Loucy (cell line): ENCODE results near the gene AARSD1.

ENCODE experiments used
- H2AFZ ChIP-seq: fragments of 200-600 bp; sonication (generic); 2 replicates; pipeline ENCODE4 v1.6.0; 2016; ENCODE audit warnings: antibody characterized with exemption, mild to moderate bottlenecking, low read length, moderate library complexity
- H3F3A ChIP-seq: fragments of 200-600 bp; 2 replicates; pipeline ENCODE4 v1.6.0; 2016; ENCODE audit warnings: antibody characterized with exemption, low read depth, mild to moderate bottlenecking
- H3K27me3 ChIP-seq: fragments of 200-600 bp; sonication (generic); 2 replicates; pipeline ENCODE4 v1.6.1; 2014; ENCODE audit warnings: low read length, mild to moderate bottlenecking; ENCODE audit not compliant: insufficient read depth, poor library complexity, severe bottlenecking
- H3K36me3 ChIP-seq: fragments of 200-600 bp; sonication (generic); 2 replicates; pipeline ENCODE4 v1.6.1; 2016; ENCODE audit warnings: low read length; ENCODE audit not compliant: insufficient read depth
- H3K4me1 ChIP-seq: fragments of 200-600 bp; sonication (generic); 2 replicates; pipeline ENCODE4 v1.5.1; 2014; ENCODE audit warnings: low read length, mild to moderate bottlenecking; ENCODE audit not compliant: insufficient read depth, poor library complexity, severe bottlenecking
- H3K4me2 ChIP-seq: fragments of 200-600 bp; sonication (generic); 2 replicates; pipeline ENCODE4 v1.6.0; 2014; ENCODE audit warnings: antibody characterized with exemption, low read length, low read depth, mild to moderate bottlenecking; ENCODE audit not compliant: poor library complexity, severe bottlenecking
- H3K4me3 ChIP-seq: fragments of 200-600 bp; sonication (generic); 2 replicates; pipeline ENCODE4 v1.5.1; 2014; ENCODE audit warnings: low read length, mild to moderate bottlenecking, mixed read lengths; ENCODE audit not compliant: poor library complexity, severe bottlenecking
- H3K79me2 ChIP-seq: fragments of 200-600 bp; sonication (generic); 2 replicates; pipeline ENCODE4 v1.6.1; 2014; ENCODE audit warnings: low read length; ENCODE audit not compliant: insufficient read depth
- H3K9ac ChIP-seq: fragments of 200-600 bp; sonication (generic); 2 replicates; pipeline ENCODE4 v1.6.0; 2014; ENCODE audit warnings: mild to moderate bottlenecking, low read depth, low read length, moderate library complexity; ENCODE audit not compliant: poor library complexity, severe bottlenecking
- H3K9me2 ChIP-seq: fragments of 200-600 bp; sonication (generic); replicated peaks from 2 replicates; pipeline ENCODE4 v1.6.1; 2016; ENCODE audit warnings: low read depth, low read length, mixed read lengths
- H3K9me3 ChIP-seq: fragments of 200-600 bp; sonication (generic); 2 replicates; pipeline ENCODE4 v1.6.1; 2014; ENCODE audit warnings: mild to moderate bottlenecking, antibody characterized with exemption, low read length, low read depth; ENCODE audit not compliant: insufficient read depth
- H4K20me1 ChIP-seq: fragments of 200-600 bp; sonication (generic); 2 replicates; pipeline ENCODE4 v1.6.0; 2014; ENCODE audit warnings: antibody characterized with exemption, low read length, mild to moderate bottlenecking; ENCODE audit not compliant: insufficient read depth, poor library complexity, severe bottlenecking
- CTCF ChIP-seq: fragments of 200-600 bp; sonication (generic); conservative IDR thresholded peaks from 2 replicates; pipeline ENCODE4 v1.5.1; 2014; ENCODE audit warnings: mild to moderate bottlenecking, antibody characterized with exemption, low read length
- EZH2phosphoT487 ChIP-seq: fragments of 200-600 bp; IDR thresholded peaks from 2 replicates; pipeline ENCODE4 v1.6.1; 2018; ENCODE audit warnings: antibody characterized with exemption, mild to moderate bottlenecking, moderate library complexity, borderline replicate concordance

AARSD1 gene

GRCh38 chr17:42989141-42989540 lies 24.9 kb upstream of the AARSD1 start:
- Histone ChIP-seq H3K9me2 (no peaks in the 10 kb centered on the region), H3K4me1 (peaks cover 15% of the 10 kb centered on the region), H3K4me2 (no peak overlapping the region), H3K9me3 (no peaks in the 10 kb centered on the region), H3K4me3 (no peak overlapping the region), H4K20me1 (peaks cover 4% of the 10 kb centered on the region), H2AFZ (no peak overlapping the region), H3K9ac (no peak overlapping the region), H3F3A (no peaks in the 10 kb centered on the region), H3K27me3 (no peaks in the 10 kb centered on the region), H3K36me3 (peaks cover 62% of the 10 kb centered on the region; the same call in 1 of the 2 replicates), H3K79me2 (peaks cover 22% of the 10 kb centered on the region)
- TF ChIP-seq EZH2phosphoT487 (no peak), CTCF (no peak)

GRCh38 chr17:42985225-42985624 lies 21.0 kb upstream of the AARSD1 start:
- H3K9me2 ChIP-seq, result no peaks in the 10 kb centered on the region
- H3K9me3 ChIP-seq, result no peaks in the 10 kb centered on the region
- peaks cover 31% of the 10 kb centered on the region for H3K4me1 ChIP-seq
- H3K4me2 ChIP-seq, result peak overlapping the region; percentile 94
- peaks cover 21% of the 10 kb centered on the region for H4K20me1 ChIP-seq
- H3K9ac ChIP-seq, result peak overlapping the region; percentile 48
- H3K27me3 ChIP-seq, result no peaks in the 10 kb centered on the region
- peaks cover 59% of the 10 kb centered on the region for H3K79me2 ChIP-seq
- H2AFZ ChIP-seq, result no peak overlapping the region
- TF ChIP-seq CTCF (no peak), EZH2phosphoT487 (no peak)
- no peaks in the 10 kb centered on the region for H3F3A ChIP-seq
- H3K36me3 ChIP-seq, result peaks cover 37% of the 10 kb centered on the region; the same call in 1 of the 2 replicates
- H3K4me3 ChIP-seq, result peak overlapping the region; percentile 50

- H3F3A ChIP-seq, result no peaks in the 10 kb centered on the region
- no peaks in the 10 kb centered on the region for H3K9me2 ChIP-seq
- H3K4me3 ChIP-seq, result peak overlapping the region; percentile 84
- TF ChIP-seq EZH2phosphoT487, result no peak
- no peak for TF ChIP-seq CTCF
- H3K36me3 ChIP-seq, result peaks cover 9% of the 10 kb centered on the region; the same call in 1 of the 2 replicates
- peak overlapping the region; percentile 92 for H3K9ac ChIP-seq
- no peaks in the 10 kb centered on the region for H3K9me3 ChIP-seq
- H2AFZ ChIP-seq, result no peak overlapping the region
- no peaks in the 10 kb centered on the region for H3K27me3 ChIP-seq
- peak overlapping the region; percentile 94 for H3K4me2 ChIP-seq
- peaks cover 21% of the 10 kb centered on the region for H4K20me1 ChIP-seq
- H3K4me1 ChIP-seq, result peaks cover 42% of the 10 kb centered on the region
- H3K79me2 ChIP-seq, result peaks cover 68% of the 10 kb centered on the region
Measured at GRCh38 chr17:42982266-42982665, 18.0 kb upstream of the AARSD1 start.
